Measurements from ENCODE around the gene ANTXR1.

The ANTXR1 gene

GRCh38 chr2:69092857-69093256 lies 79.9 kb downstream of the ANTXR1 start:
- H3K27me3 ChIP-seq (ENCODE audit: control insufficient read depth, insufficient read depth, low read length) = no peaks in the 10 kb centered on the region
- no peak overlapping the region for H3K9ac ChIP-seq (ENCODE audit: low read depth, low read length)
- H3K4me3 ChIP-seq (ENCODE audit: low read depth, low read length) = no peak overlapping the region
- no peaks in the 10 kb centered on the region for H3K36me3 ChIP-seq (ENCODE audit: control insufficient read depth, insufficient read depth, low read length)
- H3K4me1 ChIP-seq (ENCODE audit: control insufficient read depth, insufficient read depth, low read length) = no peaks in the 10 kb centered on the region
- H3K9me3 ChIP-seq (ENCODE audit: control insufficient read depth, insufficient read depth, low read length) = no peaks in the 10 kb centered on the region

GRCh38 chr2:69095305-69095704 lies 82.3 kb downstream of the ANTXR1 start:
- H3K27me3 ChIP-seq (ENCODE audit: control insufficient read depth, insufficient read depth, low read length) = no peaks in the 10 kb centered on the region
- no peak overlapping the region for H3K9ac ChIP-seq (ENCODE audit: low read depth, low read length)
- H3K9me3 ChIP-seq (ENCODE audit: control insufficient read depth, insufficient read depth, low read length) = no peaks in the 10 kb centered on the region
- no peaks in the 10 kb centered on the region for H3K36me3 ChIP-seq (ENCODE audit: control insufficient read depth, insufficient read depth, low read length)
- H3K4me1 ChIP-seq (ENCODE audit: control insufficient read depth, insufficient read depth, low read length) = no peaks in the 10 kb centered on the region
- H3K4me3 ChIP-seq (ENCODE audit: low read depth, low read length) = no peak overlapping the region

GRCh38 chr2:69096326-69097095 lies 83.5 kb downstream of the ANTXR1 start:
- Histone ChIP-seq H3K4me1 (ENCODE audit: control insufficient read depth, insufficient read depth, low read length) (no peaks in the 10 kb centered on the region), H3K27me3 (ENCODE audit: control insufficient read depth, insufficient read depth, low read length) (no peaks in the 10 kb centered on the region), H3K4me3 (ENCODE audit: low read depth, low read length) (no peak overlapping the region), H3K36me3 (ENCODE audit: control insufficient read depth, insufficient read depth, low read length) (no peaks in the 10 kb centered on the region), H3K9ac (ENCODE audit: low read depth, low read length) (no peak overlapping the region), H3K9me3 (ENCODE audit: control insufficient read depth, insufficient read depth, low read length) (no peaks in the 10 kb centered on the region)

GRCh38 chr2:69097148-69097610 lies 84.2 kb downstream of the ANTXR1 start:
- Histone ChIP-seq H3K27me3 (ENCODE audit: control insufficient read depth, insufficient read depth, low read length) (no peaks in the 10 kb centered on the region), H3K36me3 (ENCODE audit: control insufficient read depth, insufficient read depth, low read length) (no peaks in the 10 kb centered on the region), H3K4me1 (ENCODE audit: control insufficient read depth, insufficient read depth, low read length) (no peaks in the 10 kb centered on the region), H3K4me3 (ENCODE audit: low read depth, low read length) (no peak overlapping the region), H3K9ac (ENCODE audit: low read depth, low read length) (no peak overlapping the region), H3K9me3 (ENCODE audit: control insufficient read depth, insufficient read depth, low read length) (no peaks in the 10 kb centered on the region)

- H3K4me1 ChIP-seq (ENCODE audit: control insufficient read depth, insufficient read depth, low read length) = no peaks in the 10 kb centered on the region
- no peak overlapping the region for H3K4me3 ChIP-seq (ENCODE audit: low read depth, low read length)
- H3K27me3 ChIP-seq (ENCODE audit: control insufficient read depth, insufficient read depth, low read length) = no peaks in the 10 kb centered on the region
- no peaks in the 10 kb centered on the region for H3K36me3 ChIP-seq (ENCODE audit: control insufficient read depth, insufficient read depth, low read length)
- no peaks in the 10 kb centered on the region for H3K9me3 ChIP-seq (ENCODE audit: control insufficient read depth, insufficient read depth, low read length)
- no peak overlapping the region for H3K9ac ChIP-seq (ENCODE audit: low read depth, low read length)
These were observed 85.1 kb downstream of the ANTXR1 start for GRCh38 chr2:69097891-69098655.

- no peak overlapping the region for H3K4me3 ChIP-seq (ENCODE audit: low read depth, low read length)
- no peaks in the 10 kb centered on the region for H3K27me3 ChIP-seq (ENCODE audit: control insufficient read depth, insufficient read depth, low read length)
- no peaks in the 10 kb centered on the region for H3K36me3 ChIP-seq (ENCODE audit: control insufficient read depth, insufficient read depth, low read length)
- H3K4me1 ChIP-seq (ENCODE audit: control insufficient read depth, insufficient read depth, low read length) = no peaks in the 10 kb centered on the region
- no peaks in the 10 kb centered on the region for H3K9me3 ChIP-seq (ENCODE audit: control insufficient read depth, insufficient read depth, low read length)
- H3K9ac ChIP-seq (ENCODE audit: low read depth, low read length) = no peak overlapping the region
These were observed 86.6 kb downstream of the ANTXR1 start for GRCh38 chr2:69099541-69099940.

GRCh38 chr2:69100220-69100723 lies 87.3 kb downstream of the ANTXR1 start:
- Histone ChIP-seq H3K4me1 (ENCODE audit: control insufficient read depth, insufficient read depth, low read length) (no peaks in the 10 kb centered on the region), H3K27me3 (ENCODE audit: control insufficient read depth, insufficient read depth, low read length) (no peaks in the 10 kb centered on the region), H3K4me3 (ENCODE audit: low read depth, low read length) (no peak overlapping the region), H3K9ac (ENCODE audit: low read depth, low read length) (no peak overlapping the region), H3K9me3 (ENCODE audit: control insufficient read depth, insufficient read depth, low read length) (no peaks in the 10 kb centered on the region), H3K36me3 (ENCODE audit: control insufficient read depth, insufficient read depth, low read length) (no peaks in the 10 kb centered on the region)

- Histone ChIP-seq H3K36me3 (ENCODE audit: control insufficient read depth, insufficient read depth, low read length) (no peaks in the 10 kb centered on the region), H3K4me3 (ENCODE audit: low read depth, low read length) (no peak overlapping the region), H3K27me3 (ENCODE audit: control insufficient read depth, insufficient read depth, low read length) (no peaks in the 10 kb centered on the region), H3K9ac (ENCODE audit: low read depth, low read length) (no peak overlapping the region), H3K4me1 (ENCODE audit: control insufficient read depth, insufficient read depth, low read length) (no peaks in the 10 kb centered on the region), H3K9me3 (ENCODE audit: control insufficient read depth, insufficient read depth, low read length) (no peaks in the 10 kb centered on the region)
These were observed 89.1 kb downstream of the ANTXR1 start for GRCh38 chr2:69102041-69102593.

- H3K4me3 ChIP-seq (ENCODE audit: low read depth, low read length) = no peak overlapping the region
- H3K27me3 ChIP-seq (ENCODE audit: control insufficient read depth, insufficient read depth, low read length) = no peaks in the 10 kb centered on the region
- no peaks in the 10 kb centered on the region for H3K4me1 ChIP-seq (ENCODE audit: control insufficient read depth, insufficient read depth, low read length)
- H3K9ac ChIP-seq (ENCODE audit: low read depth, low read length) = no peak overlapping the region
- H3K9me3 ChIP-seq (ENCODE audit: control insufficient read depth, insufficient read depth, low read length) = no peaks in the 10 kb centered on the region
- H3K36me3 ChIP-seq (ENCODE audit: control insufficient read depth, insufficient read depth, low read length) = no peaks in the 10 kb centered on the region
These were observed 90.4 kb downstream of the ANTXR1 start for GRCh38 chr2:69103419-69103818.

- H3K9me3 ChIP-seq (ENCODE audit: control insufficient read depth, insufficient read depth, low read length) = no peaks in the 10 kb centered on the region
- no peak overlapping the region for H3K9ac ChIP-seq (ENCODE audit: low read depth, low read length)
- H3K4me1 ChIP-seq (ENCODE audit: control insufficient read depth, insufficient read depth, low read length) = no peaks in the 10 kb centered on the region
- H3K36me3 ChIP-seq (ENCODE audit: control insufficient read depth, insufficient read depth, low read length) = no peaks in the 10 kb centered on the region
- no peaks in the 10 kb centered on the region for H3K27me3 ChIP-seq (ENCODE audit: control insufficient read depth, insufficient read depth, low read length)
- H3K4me3 ChIP-seq (ENCODE audit: low read depth, low read length) = no peak overlapping the region
These were observed 91.3 kb downstream of the ANTXR1 start for GRCh38 chr2:69104261-69104660.

GRCh38 chr2:69109255-69109654 lies 96.3 kb downstream of the ANTXR1 start:
- no peak overlapping the region for H3K9ac ChIP-seq (ENCODE audit: low read depth, low read length)
- no peaks in the 10 kb centered on the region for H3K36me3 ChIP-seq (ENCODE audit: control insufficient read depth, insufficient read depth, low read length)
- no peak overlapping the region for H3K4me3 ChIP-seq (ENCODE audit: low read depth, low read length)
- no peaks in the 10 kb centered on the region for H3K27me3 ChIP-seq (ENCODE audit: control insufficient read depth, insufficient read depth, low read length)
- no peaks in the 10 kb centered on the region for H3K9me3 ChIP-seq (ENCODE audit: control insufficient read depth, insufficient read depth, low read length)
- H3K4me1 ChIP-seq (ENCODE audit: control insufficient read depth, insufficient read depth, low read length) = peaks cover 2% of the 10 kb centered on the region

Data from iPS-15b (cell line).